Measurements from ENCODE around the gene HYAL2. TPM values are rescaled to one million over a fixed set of nuclear protein-coding genes. Genes with fewer than 3 reads are reported as not detected.

Gene HYAL2
- total and polyA plus RNA-seq, 9 of the 15 experiments (the other 6 are each of a cell fraction or from before 2014, with no cell fraction given) = 0.36 to 22.7 (median 11.4) TPM; not detected in 1

DNA sequence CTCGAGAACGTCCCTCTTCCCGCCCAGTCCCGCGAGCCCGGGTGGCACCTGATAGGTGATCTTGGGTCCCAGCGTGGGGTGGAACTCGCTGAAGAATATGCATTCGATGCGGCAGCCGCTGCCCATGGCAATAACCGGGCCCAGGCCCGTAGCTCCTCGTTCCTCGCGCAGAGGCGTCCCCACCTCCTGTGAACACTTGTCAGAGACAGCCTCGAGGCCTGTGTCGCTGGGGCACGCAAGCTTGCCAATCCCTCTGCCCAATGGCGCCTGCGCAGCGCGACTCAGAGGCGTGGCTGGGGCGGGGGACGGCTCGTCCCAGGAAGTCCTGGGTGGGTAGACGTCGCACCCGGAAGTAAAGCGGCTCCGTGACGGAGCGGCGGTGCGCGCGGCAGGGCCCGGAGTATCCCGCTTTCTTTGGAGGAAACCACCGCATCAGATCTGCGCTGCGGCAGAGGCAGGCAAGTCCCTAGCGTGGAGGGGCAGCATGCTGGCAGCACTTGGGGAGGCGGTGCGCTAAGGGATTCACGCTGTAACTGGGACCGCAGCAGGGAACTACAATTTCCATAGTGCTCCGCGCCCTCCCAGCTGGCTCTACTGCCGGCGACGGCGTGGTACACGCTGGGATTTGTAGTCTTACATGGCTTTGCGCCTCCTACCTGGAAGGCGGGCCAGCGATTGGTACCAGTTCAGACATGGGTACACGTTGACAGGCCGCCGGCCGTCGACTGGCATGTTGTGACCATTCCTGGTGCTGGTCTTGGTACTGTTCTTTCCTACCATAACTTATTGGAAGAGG, 28.2 kb upstream of the HYAL2 start, which contains the start of the genes CYB561D2 and NPRL2:
CYB561D2 (plus strand) TSS at position 336 of the 796 bp plus-strand sequence. CDS start 572 bp downstream, outside the sequence.
NPRL2 (minus strand) TSS at position 249 of the 796 bp plus-strand sequence; CDS start at position 126, 123 bp downstream.
- peaks cover 4% of the 10 kb centered on the region; the same call in 1 of the 2 replicates for H4K20me1 ChIP-seq (replicated peaks; ENCODE audit: control insufficient read depth, insufficient read depth, low read length)
- ATAC-seq = peak; percentile 97
- no peaks in the 10 kb centered on the region for H3K27me3 ChIP-seq (ENCODE audit: control insufficient read depth in 2 of 2, insufficient read depth in 2 of 2, low read length in 2 of 2)
- intact Hi-C loops (cut with micrococcal nuclease) = no loop called here
- peak; percentile 85 to 90 (median 89) for DNase-seq (ENCODE audit: extremely low read depth in 1 of 4, low spot score in 3 of 4)
- peaks cover 49% of the 10 kb centered on the region; the same call in 2 of the 3 replicates for H3K36me3 ChIP-seq (ENCODE audit: control insufficient read depth, insufficient read depth, low read length)
- H3K4me3 ChIP-seq = peak within 1 kb of the TSS; percentile 72
- ChIA-PET CTCF (ENCODE audit: low intra/inter-chr PET ratio) (no interaction called here), POLR2A (interaction anchor here (0.6 to 1.6 kb wide), 8 partner anchors 9 to 252 kb away, joined by 3 to 12 read pairs (median 4); partner anchors contain the start of gene RASSF1)
- peak within 1 kb of the TSS; percentile 77 for H3K27ac ChIP-seq (ENCODE audit: extremely low read depth, low read depth, low read length)
- peak; percentile 96 for FAIRE-seq
- peak within 1 kb of the TSS; percentile 73 to 93 for H3K9ac ChIP-seq (ENCODE audit: insufficient read depth in 1 of 2, low read depth in 2 of 2, low read length in 2 of 2)
- in situ Hi-C loops (cut with MboI) = no loop called here
- peaks cover 30% of the 10 kb centered on the region for H3K79me2 ChIP-seq (ENCODE audit: control insufficient read depth, insufficient read depth, low read length)
- H3K9me3 ChIP-seq (replicated peaks; ENCODE audit: control insufficient read depth, insufficient read depth, low read depth, low read length) = no peaks in the 10 kb centered on the region; the same call in 1 of the 2 replicates
- H2AFZ ChIP-seq (ENCODE audit: low read depth, low read length) = peak within 1 kb of the TSS; percentile 98
- peak within 1 kb of the TSS; percentile 86 for H3K4me2 ChIP-seq (ENCODE audit: insufficient read depth, low read length)
- H3K4me1 ChIP-seq (replicated peaks in 1 of 2; ENCODE audit: control insufficient read depth in 2 of 2, insufficient read depth in 2 of 2, low read length in 2 of 2) = peaks cover 13 to 43% of the 10 kb centered on the region in 2 experiments; a peak in 4 of 5 replicates
- WGBS (ENCODE audit: insufficient coverage, low coverage, missing lambda C conversion rate) = 0% methylated on average over 43 of the region's 64 CpGs
- no TSS peak for BruUV-seq (replicated peaks)
- peaks cover 6% of the 10 kb centered on the region for H3K9me1 ChIP-seq (ENCODE audit: control insufficient read depth, insufficient read depth, low read length)
- TF ChIP-seq ZNF589 (CRISPR knock-in tag; IDR thresholded peaks at IDR 0.05; ENCODE audit: low read depth) (0 out of 2 replicates have a peak, but pooled peaks have one; percentile 47), ZNF764 (CRISPR knock-in tag; IDR thresholded peaks at IDR 0.05; ENCODE audit: low read depth) (no peak), TBP (optimal IDR thresholded peaks at IDR 0.05; ENCODE audit: low read depth, low read length) (peak; percentile 46), CREB1 (IDR thresholded peaks at IDR 0.05) (peak; percentile 83), CREB1 (CRISPR knock-in tag; IDR thresholded peaks at IDR 0.05) (peak; percentile 81), NR2C2 (CRISPR knock-in tag; IDR thresholded peaks at IDR 0.05) (peak; percentile 88), NR2C2 (tag; IDR thresholded peaks at IDR 0.05) (peak; percentile 98), SAP30 (IDR thresholded peaks at IDR 0.05; ENCODE audit: borderline replicate concordance, insufficient read depth, low read depth, low read length, poor library complexity, severe bottlenecking) (peak; percentile 84), SUPT5H (IDR thresholded peaks at IDR 0.05) (peak; percentile 70), HEY1 (CRISPR knock-in tag; IDR thresholded peaks at IDR 0.05; ENCODE audit: borderline replicate concordance) (no peak), SMARCA5 (IDR thresholded peaks at IDR 0.05) (no peak), KLF16 (IDR thresholded peaks at IDR 0.05) (no peak), RCOR1 (IDR thresholded peaks at IDR 0.05; ENCODE audit: borderline replicate concordance in 1 of 2, low read depth in 2 of 2, low read length in 2 of 2) (no peak), TCF3 (CRISPR knock-in tag; IDR thresholded peaks at IDR 0.05) (0 out of 2 replicates have a peak, but pooled peaks have one; percentile 12), ZNF644 (tag; IDR thresholded peaks at IDR 0.05; ENCODE audit: low read depth) (peak; percentile 93), TOE1 (IDR thresholded peaks at IDR 0.05; ENCODE audit: borderline replicate concordance) (no peak), TOE1 (CRISPR knock-in tag; IDR thresholded peaks at IDR 0.05; ENCODE audit: borderline replicate concordance, low read depth) (0 out of 2 replicates have a peak, but pooled peaks have one; percentile 51), SIX5 (IDR thresholded peaks at IDR 0.05; ENCODE audit: borderline replicate concordance in 1 of 2, insufficient read depth in 1 of 2, low read depth in 1 of 2, low read length in 2 of 2) (peak; percentile 97), STAT5B (CRISPR knock-in tag; IDR thresholded peaks at IDR 0.05) (no peak), BRD4 (IDR thresholded peaks at IDR 0.05) (no peak), RBM25 (IDR thresholded peaks at IDR 0.05; ENCODE audit: low read depth, low read length, severe bottlenecking) (no peak)
- TF ChIP-seq, protein P1, sequence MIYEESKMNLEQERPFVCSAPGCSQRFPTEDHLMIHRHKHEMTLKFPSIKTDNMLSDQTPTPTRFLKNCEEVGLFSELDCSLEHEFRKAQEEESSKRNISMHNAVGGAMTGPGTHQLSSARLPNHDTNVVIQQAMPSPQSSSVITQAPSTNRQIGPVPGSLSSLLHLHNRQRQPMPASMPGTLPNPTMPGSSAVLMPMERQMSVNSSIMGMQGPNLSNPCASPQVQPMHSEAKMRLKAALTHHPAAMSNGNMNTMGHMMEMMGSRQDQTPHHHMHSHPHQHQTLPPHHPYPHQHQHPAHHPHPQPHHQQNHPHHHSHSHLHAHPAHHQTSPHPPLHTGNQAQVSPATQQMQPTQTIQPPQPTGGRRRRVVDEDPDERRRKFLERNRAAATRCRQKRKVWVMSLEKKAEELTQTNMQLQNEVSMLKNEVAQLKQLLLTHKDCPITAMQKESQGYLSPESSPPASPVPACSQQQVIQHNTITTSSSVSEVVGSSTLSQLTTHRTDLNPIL (CRISPR knock-in tag; IDR thresholded peaks at IDR 0.05) = no peak
